ENCODE measurements around the gene ANKS1A. TPM values are rescaled to one million over a fixed set of nuclear protein-coding genes. Genes with fewer than 3 reads are reported as not detected.

ANKS1A gene
- polyA plus RNA-seq, 2 of the 4 experiments (the other 2 are of a cell fraction), result 3.6 to 5.9 TPM

DNA sequence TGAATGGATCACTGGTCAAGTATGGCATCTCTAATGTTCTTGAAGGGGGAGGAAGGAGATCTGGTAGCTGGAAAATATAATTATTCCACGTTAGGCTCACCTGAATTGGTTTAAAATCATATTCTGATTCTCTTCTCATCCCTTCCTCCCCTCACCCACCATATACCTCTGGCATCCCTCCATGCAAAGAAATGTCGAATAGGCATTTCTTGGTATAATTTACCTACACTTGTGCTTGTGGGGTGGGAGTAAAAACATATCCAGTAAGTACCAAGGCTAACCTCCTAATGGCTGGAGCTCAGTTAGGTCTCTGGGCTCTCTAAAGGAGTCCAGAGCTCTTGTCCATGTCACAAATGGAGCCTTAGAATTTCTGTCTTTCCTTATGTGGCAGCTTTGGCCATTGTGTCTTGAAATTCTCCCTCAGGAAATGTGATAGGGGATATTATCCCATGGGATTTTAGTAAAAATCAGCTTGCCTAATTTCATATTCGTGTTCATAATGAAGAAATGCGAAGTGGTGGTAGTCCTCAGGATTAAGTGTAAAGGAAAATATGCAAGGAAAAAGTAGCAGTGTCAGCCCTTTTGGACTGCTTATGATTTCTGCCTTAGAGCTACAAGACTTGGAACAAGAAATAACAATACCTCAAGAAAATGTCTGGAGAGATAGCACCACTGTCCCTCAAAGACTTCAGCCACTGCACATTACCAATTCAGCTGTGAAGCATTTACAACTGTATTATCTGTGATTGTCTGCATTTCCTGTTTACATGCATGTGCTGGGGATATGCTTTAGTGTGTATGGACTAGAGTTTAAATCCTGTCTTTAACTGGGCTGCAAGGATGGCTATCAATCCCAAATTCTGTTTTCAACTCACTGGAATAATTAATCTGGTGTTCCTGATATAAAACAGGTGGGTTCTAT lies 13.5 kb upstream of the ANKS1A start:
- TF ChIP-seq MYC (IDR thresholded peaks at IDR 0.05; ENCODE audit: borderline replicate concordance, low read length) (no peak), MAFK (IDR thresholded peaks at IDR 0.05; ENCODE audit: partially characterized antibody) (peak; percentile 26)
- TF ChIP-seq, protein P1, sequence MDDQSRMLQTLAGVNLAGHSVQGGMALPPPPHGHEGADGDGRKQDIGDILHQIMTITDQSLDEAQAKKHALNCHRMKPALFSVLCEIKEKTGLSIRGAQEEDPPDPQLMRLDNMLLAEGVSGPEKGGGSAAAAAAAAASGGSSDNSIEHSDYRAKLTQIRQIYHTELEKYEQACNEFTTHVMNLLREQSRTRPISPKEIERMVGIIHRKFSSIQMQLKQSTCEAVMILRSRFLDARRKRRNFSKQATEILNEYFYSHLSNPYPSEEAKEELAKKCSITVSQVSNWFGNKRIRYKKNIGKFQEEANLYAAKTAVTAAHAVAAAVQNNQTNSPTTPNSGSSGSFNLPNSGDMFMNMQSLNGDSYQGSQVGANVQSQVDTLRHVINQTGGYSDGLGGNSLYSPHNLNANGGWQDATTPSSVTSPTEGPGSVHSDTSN (IDR thresholded peaks at IDR 0.05), result no peak
- 84% methylated on average over 4 of the region's 4 CpGs for WGBS (ENCODE audit: missing lambda C conversion rate)
- Histone ChIP-seq H3K4me2 (no peak overlapping the region), H3K27ac (no peak overlapping the region), H3K9me3 (no peaks in the 10 kb centered on the region), H3K4me1 (no peaks in the 10 kb centered on the region), H3K4me3 (no peak overlapping the region)
- DNase-seq (ENCODE audit: low read depth in 1 of 2, low spot score in 1 of 2), result no peak
- FAIRE-seq, result no peak
- CTCF ChIA-PET, result no interaction called here
- POLR2A ChIA-PET, result no interaction called here
- ATAC-seq, result no peak

DNA sequence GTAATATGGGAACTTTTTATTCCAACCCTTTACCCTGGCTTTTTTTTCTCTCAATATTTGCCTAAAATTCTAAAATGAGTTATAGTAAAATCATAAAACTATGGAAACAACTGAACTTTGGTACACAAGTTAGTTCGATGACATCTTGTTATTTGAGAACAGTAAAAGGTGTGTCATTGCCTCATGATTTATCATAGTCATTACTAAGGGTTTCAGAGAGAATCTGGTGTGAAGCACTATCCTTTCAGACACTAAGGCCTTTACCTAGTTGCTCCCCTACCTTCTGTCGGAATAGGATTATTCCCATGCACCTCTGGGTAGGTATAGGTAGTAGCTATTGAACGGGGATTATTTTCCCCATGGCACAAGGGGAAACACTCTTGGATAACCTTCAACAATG lies 12.6 kb upstream of the ANKS1A start:
- TF ChIP-seq, protein P2, sequence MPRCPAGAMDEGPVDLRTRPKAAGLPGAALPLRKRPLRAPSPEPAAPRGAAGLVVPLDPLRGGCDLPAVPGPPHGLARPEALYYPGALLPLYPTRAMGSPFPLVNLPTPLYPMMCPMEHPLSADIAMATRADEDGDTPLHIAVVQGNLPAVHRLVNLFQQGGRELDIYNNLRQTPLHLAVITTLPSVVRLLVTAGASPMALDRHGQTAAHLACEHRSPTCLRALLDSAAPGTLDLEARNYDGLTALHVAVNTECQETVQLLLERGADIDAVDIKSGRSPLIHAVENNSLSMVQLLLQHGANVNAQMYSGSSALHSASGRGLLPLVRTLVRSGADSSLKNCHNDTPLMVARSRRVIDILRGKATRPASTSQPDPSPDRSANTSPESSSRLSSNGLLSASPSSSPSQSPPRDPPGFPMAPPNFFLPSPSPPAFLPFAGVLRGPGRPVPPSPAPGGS (IDR thresholded peaks at IDR 0.05), result no peak
- TF ChIP-seq, protein P3, sequence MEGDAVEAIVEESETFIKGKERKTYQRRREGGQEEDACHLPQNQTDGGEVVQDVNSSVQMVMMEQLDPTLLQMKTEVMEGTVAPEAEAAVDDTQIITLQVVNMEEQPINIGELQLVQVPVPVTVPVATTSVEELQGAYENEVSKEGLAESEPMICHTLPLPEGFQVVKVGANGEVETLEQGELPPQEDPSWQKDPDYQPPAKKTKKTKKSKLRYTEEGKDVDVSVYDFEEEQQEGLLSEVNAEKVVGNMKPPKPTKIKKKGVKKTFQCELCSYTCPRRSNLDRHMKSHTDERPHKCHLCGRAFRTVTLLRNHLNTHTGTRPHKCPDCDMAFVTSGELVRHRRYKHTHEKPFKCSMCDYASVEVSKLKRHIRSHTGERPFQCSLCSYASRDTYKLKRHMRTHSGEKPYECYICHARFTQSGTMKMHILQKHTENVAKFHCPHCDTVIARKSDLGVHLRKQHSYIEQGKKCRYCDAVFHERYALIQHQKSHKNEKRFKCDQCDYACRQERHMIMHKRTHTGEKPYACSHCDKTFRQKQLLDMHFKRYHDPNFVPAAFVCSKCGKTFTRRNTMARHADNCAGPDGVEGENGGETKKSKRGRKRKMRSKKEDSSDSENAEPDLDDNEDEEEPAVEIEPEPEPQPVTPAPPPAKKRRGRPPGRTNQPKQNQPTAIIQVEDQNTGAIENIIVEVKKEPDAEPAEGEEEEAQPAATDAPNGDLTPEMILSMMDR (IDR thresholded peaks at IDR 0.05), result no peak
- TF ChIP-seq CHD4 (IDR thresholded peaks at IDR 0.05; ENCODE audit: borderline replicate concordance), result no peak
- TF ChIP-seq ZFP36 (IDR thresholded peaks at IDR 0.05; ENCODE audit: borderline replicate concordance, partially characterized antibody), result no peak
- no peak for TF ChIP-seq HOXA7 (CRISPR knock-in tag; IDR thresholded peaks at IDR 0.05)
- TF ChIP-seq, protein P4, sequence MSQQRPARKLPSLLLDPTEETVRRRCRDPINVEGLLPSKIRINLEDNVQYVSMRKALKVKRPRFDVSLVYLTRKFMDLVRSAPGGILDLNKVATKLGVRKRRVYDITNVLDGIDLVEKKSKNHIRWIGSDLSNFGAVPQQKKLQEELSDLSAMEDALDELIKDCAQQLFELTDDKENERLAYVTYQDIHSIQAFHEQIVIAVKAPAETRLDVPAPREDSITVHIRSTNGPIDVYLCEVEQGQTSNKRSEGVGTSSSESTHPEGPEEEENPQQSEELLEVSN (IDR thresholded peaks at IDR 0.05; ENCODE audit: borderline replicate concordance, low read depth), result no peak
- TF ChIP-seq, protein P1 (IDR thresholded peaks at IDR 0.05), result no peak
- no peak for TF ChIP-seq ESRRA (IDR thresholded peaks at IDR 0.05; ENCODE audit: borderline replicate concordance, low read length)
- TF ChIP-seq ZC3H11A (IDR thresholded peaks at IDR 0.05), result no peak
- no peak for TF ChIP-seq ZSCAN20 (CRISPR knock-in tag; IDR thresholded peaks at IDR 0.05)
- no peak for TF ChIP-seq PHF8 (IDR thresholded peaks at IDR 0.05; ENCODE audit: borderline replicate concordance, low read depth)
- TF ChIP-seq, protein P5, sequence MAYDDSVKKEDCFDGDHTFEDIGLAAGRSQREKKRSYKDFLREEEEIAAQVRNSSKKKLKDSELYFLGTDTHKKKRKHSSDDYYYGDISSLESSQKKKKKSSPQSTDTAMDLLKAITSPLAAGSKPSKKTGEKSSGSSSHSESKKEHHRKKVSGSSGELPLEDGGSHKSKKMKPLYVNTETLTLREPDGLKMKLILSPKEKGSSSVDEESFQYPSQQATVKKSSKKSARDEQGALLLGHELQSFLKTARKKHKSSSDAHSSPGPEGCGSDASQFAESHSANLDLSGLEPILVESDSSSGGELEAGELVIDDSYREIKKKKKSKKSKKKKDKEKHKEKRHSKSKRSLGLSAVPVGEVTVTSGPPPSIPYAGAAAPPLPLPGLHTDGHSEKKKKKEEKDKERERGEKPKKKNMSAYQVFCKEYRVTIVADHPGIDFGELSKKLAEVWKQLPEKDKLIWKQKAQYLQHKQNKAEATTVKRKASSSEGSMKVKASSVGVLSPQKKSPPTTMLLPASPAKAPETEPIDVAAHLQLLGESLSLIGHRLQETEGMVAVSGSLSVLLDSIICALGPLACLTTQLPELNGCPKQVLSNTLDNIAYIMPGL (CRISPR knock-in tag; IDR thresholded peaks at IDR 0.05; ENCODE audit: borderline replicate concordance), result no peak
- no peak for TF ChIP-seq HOXB5 (CRISPR knock-in tag; IDR thresholded peaks at IDR 0.05)
- TF ChIP-seq EHMT2 (IDR thresholded peaks at IDR 0.05; ENCODE audit: low read depth), result no peak
- TF ChIP-seq NR3C1 (IDR thresholded peaks at IDR 0.05), result no peak
- no peak for TF ChIP-seq CEBPB (IDR thresholded peaks at IDR 0.05)
- TF ChIP-seq HOXB13 (CRISPR knock-in tag; IDR thresholded peaks at IDR 0.05; ENCODE audit: low read depth), result no peak
- no peak for TF ChIP-seq MAZ (IDR thresholded peaks at IDR 0.05; ENCODE audit: borderline replicate concordance, low read depth, low read length)
- no peak for TF ChIP-seq SMC3 (IDR thresholded peaks at IDR 0.05)
- CTCF ChIA-PET, result no interaction called here
- WGBS (ENCODE audit: missing lambda C conversion rate), result 85% methylated on average over 3 of the region's 3 CpGs
- no peak overlapping the region for H3K4me3 ChIP-seq
- DNase-seq (ENCODE audit: low read depth in 1 of 2, low spot score in 1 of 2), result no peak
- POLR2A ChIA-PET, result no interaction called here
- no peak overlapping the region for H3K27ac ChIP-seq
- no peak for FAIRE-seq
- H3K9me3 ChIP-seq, result no peaks in the 10 kb centered on the region
- H3K4me1 ChIP-seq, result no peaks in the 10 kb centered on the region
- no peak overlapping the region for H3K4me2 ChIP-seq
- no peak for ATAC-seq

Measured in A549 (cell line).